Panc1 (cell line): ENCODE results near the gene TMEM120B. TPM values are rescaled to one million over a fixed set of nuclear protein-coding genes. Genes with fewer than 3 reads are reported as not detected.

ENCODE experiments used
- ATAC-seq: fragments of 200-7000 bp; cut with Tn5 transposase; 2 replicates; pipeline ENCODE4 v1.9.1; 2020; ENCODE audit warnings: mild to moderate bottlenecking, moderate library complexity
- BruUV-seq: library from RNA; stranded (reverse); fragments of 400-500 nt; replicated peaks from 2 replicates; lab custom pipeline; 2021; lab: Mats Ljungman, UMichigan
- CTCF ChIA-PET: fragments of 300-600 bp; sonication (Branson Sonifier 250); formaldehyde crosslinking; loops from one replicate; lab custom pipeline; 2022; ENCODE audit warnings: antibody characterized with exemption; lab: Charles Lee
- POLR2A ChIA-PET: fragments of 300-600 bp; sonication (Branson Sonifier 250); formaldehyde crosslinking; loops from one replicate; lab custom pipeline; 2022; ENCODE audit warnings: antibody characterized with exemption; lab: Charles Lee
- DNase-seq: peaks from one replicate; pipeline ENCODE4 v3.0.0-alpha.2; 2010; ENCODE audit warnings: low read depth, low spot score
- H3K27ac ChIP-seq: 2 replicates; pipeline ENCODE4 v1.5.1; 2011; ENCODE audit warnings: mild to moderate bottlenecking, low read length, inconsistent platforms
- H3K27me3 ChIP-seq: fragments of 200-500 bp; sonication (Bioruptor generic); 2 replicates; pipeline ENCODE4 v1.6.0; 2014; ENCODE audit warnings: low read length, inconsistent platforms; ENCODE audit not compliant: control insufficient read depth, insufficient read depth
- H3K36me3 ChIP-seq: fragments of 200-500 bp; sonication (Bioruptor generic); 2 replicates; pipeline ENCODE4 v1.5.1; 2014; ENCODE audit warnings: inconsistent platforms, mild to moderate bottlenecking, low read length, moderate library complexity; ENCODE audit not compliant: control insufficient read depth, insufficient read depth
- H3K4me1 ChIP-seq: 2 replicates; pipeline ENCODE4 v1.5.1; 2011; ENCODE audit warnings: inconsistent platforms, mild to moderate bottlenecking, low read length, moderate library complexity; ENCODE audit not compliant: control insufficient read depth, insufficient read depth
- H3K4me3 ChIP-seq, 2 experiments: 2 replicates each; pipeline ENCODE4 v1.5.1; 2011 to 2012; ENCODE audit warnings: low read depth in 2 of 2, low read length in 2 of 2, mild to moderate bottlenecking in 2 of 2, inconsistent platforms in 1 of 2, moderate library complexity in 1 of 2
- H3K9me3 ChIP-seq: fragments of 200-500 bp; sonication (Bioruptor generic); 2 replicates; pipeline ENCODE4 v1.5.1; 2014; ENCODE audit warnings: low read depth, mild to moderate bottlenecking, inconsistent platforms, low read length, moderate library complexity; ENCODE audit not compliant: control insufficient read depth, insufficient read depth
- CTCF ChIP-seq: fragments of 450-650 bp; IDR thresholded peaks from 2 replicates; pipeline ENCODE4 v1.5.1; 2017; ENCODE audit warnings: mild to moderate bottlenecking
- POLR2AphosphoS5 ChIP-seq: IDR thresholded peaks from 2 replicates; pipeline ENCODE4 v1.6.1; 2012; ENCODE audit warnings: mild to moderate bottlenecking, low read depth, low read length, moderate library complexity
- REST ChIP-seq, 2 experiments: IDR thresholded peaks; 2 replicates each; pipeline ENCODE4 v1.6.1; 2011 to 2012; ENCODE audit warnings: low read depth in 2 of 2, control low read depth in 1 of 2, low read length in 1 of 2, mild to moderate bottlenecking in 1 of 2, moderate library complexity in 1 of 2; ENCODE audit not compliant: insufficient read depth in 1 of 2
- SIN3A ChIP-seq: IDR thresholded peaks from 2 replicates; pipeline ENCODE4 v1.6.1; 2012; ENCODE audit warnings: low read depth, mild to moderate bottlenecking, low read length, moderate library complexity, borderline replicate concordance; ENCODE audit not compliant: insufficient read depth
- TCF7L2 ChIP-seq: IDR thresholded peaks from 2 replicates; pipeline ENCODE4 v1.6.1; 2011; ENCODE audit warnings: mild to moderate bottlenecking, low read depth, low read length, inconsistent platforms
- in situ Hi-C: cut with HindIII; loops from 2 replicates; pipeline ENCODE4 v1.10.0; 2016; ENCODE audit warnings: low sequenced_read_pairs, low pct_unique_long_range_greater_than_20kb
- intact Hi-C: fragments of 100-400 bp; cut with micrococcal nuclease; formaldehyde crosslinking; loops from one replicate; pipeline ENCODE4 v1.10.0; 2022; ENCODE audit not compliant: unreplicated experiment
- total RNA-seq: library from RNA; stranded (reverse); gene quantifications from one replicate; pipeline ENCODE4 v1.2.1, GENCODE V29; 2021; ENCODE audit not compliant: unreplicated experiment

TMEM120B gene
- total RNA-seq, 1 experiment from 2014 or later = 22.3 TPM

GRCh38 chr12:121753844-121754264 is 41.3 kb downstream of the TMEM120B start:
- no peaks in the 10 kb centered on the region for H3K36me3 ChIP-seq
- ChIA-PET CTCF (no interaction called here), POLR2A (no interaction called here)
- H3K27me3 ChIP-seq = no peaks in the 10 kb centered on the region
- no peaks in the 10 kb centered on the region for H3K9me3 ChIP-seq
- H3K27ac ChIP-seq = no peak overlapping the region
- H3K4me1 ChIP-seq = no peaks in the 10 kb centered on the region
- no TSS peak for BruUV-seq
- DNase-seq = no peak
- ATAC-seq = no peak
- intact Hi-C loops = no loop called here
- TF ChIP-seq SIN3A (no peak), CTCF (no peak), TCF7L2 (no peak), POLR2AphosphoS5 (no peak), REST (IDR thresholded peaks at IDR 0.05; ENCODE audit: insufficient read depth in 1 of 2, low read depth in 2 of 2, low read length in 1 of 2) (no peak)
- in situ Hi-C loops = no loop called here
- no peak overlapping the region for H3K4me3 ChIP-seq

GRCh38 chr12:121754836-121755235 is 42.3 kb downstream of the TMEM120B start:
- POLR2A ChIA-PET = no interaction called here
- no peaks in the 10 kb centered on the region for H3K27me3 ChIP-seq
- H3K9me3 ChIP-seq = no peaks in the 10 kb centered on the region
- BruUV-seq = no TSS peak
- CTCF ChIA-PET = no interaction called here
- TF ChIP-seq TCF7L2 = no peak
- no peak for TF ChIP-seq REST (IDR thresholded peaks at IDR 0.05; ENCODE audit: insufficient read depth in 1 of 2, low read depth in 2 of 2, low read length in 1 of 2)
- TF ChIP-seq SIN3A = no peak
- no peak for TF ChIP-seq POLR2AphosphoS5
- no peak for TF ChIP-seq CTCF
- no peaks in the 10 kb centered on the region for H3K36me3 ChIP-seq
- no peak overlapping the region for H3K4me3 ChIP-seq
- no peaks in the 10 kb centered on the region for H3K4me1 ChIP-seq
- no peak overlapping the region for H3K27ac ChIP-seq
- intact Hi-C loops = no loop called here
- ATAC-seq (no peak), DNase-seq (no peak)
- in situ Hi-C loops = no loop called here
